Measurements from ENCODE around the gene CHRM4.

Gene CHRM4

DNA sequence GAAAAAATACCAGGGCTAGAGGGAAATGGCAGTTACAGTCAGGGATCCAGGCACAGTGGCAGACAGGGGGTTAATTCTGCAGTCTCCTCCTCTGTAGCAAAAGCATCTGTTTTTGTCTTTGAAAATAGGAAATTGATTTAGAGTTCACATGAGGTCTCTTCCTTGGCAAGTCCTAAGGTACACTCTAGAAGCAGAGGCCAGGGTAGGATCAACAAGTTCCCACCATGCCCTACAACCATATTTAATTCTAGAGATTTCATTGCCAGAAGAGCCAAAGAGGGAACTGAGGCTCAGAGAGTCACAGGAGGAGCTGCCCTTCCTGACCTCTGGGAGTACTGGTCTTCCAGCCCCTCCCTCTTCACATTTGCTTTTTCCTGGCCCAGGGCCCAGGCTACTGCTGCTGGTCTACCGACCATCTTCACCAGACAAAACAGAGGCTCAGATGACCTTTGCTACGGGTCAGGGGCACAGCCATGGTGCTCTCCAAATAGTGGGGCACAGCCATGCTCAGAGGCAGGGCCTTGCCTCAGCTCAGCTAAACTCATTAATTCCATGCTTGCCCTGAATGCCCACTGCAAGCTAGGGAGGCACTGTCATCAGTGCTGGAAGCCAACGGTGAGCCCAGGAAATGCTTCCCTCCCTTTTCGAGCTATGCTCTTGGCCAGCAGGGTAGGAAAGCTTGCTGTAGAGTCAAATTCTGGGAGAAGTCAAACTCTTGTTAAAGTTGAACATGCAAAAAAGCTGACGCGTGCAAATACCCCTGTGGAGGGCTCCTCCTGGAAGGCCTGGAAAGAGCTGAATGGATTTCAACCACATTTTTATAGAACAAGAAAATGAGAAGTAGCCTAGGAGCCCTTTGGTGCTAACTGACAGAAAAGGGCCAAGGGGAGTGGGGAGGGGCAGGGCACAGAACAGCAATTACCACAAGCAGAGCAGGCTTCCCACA lies 11.7 kb upstream of the CHRM4 start:
- no peak for DNase-seq (ENCODE audit: low read depth)

DNA sequence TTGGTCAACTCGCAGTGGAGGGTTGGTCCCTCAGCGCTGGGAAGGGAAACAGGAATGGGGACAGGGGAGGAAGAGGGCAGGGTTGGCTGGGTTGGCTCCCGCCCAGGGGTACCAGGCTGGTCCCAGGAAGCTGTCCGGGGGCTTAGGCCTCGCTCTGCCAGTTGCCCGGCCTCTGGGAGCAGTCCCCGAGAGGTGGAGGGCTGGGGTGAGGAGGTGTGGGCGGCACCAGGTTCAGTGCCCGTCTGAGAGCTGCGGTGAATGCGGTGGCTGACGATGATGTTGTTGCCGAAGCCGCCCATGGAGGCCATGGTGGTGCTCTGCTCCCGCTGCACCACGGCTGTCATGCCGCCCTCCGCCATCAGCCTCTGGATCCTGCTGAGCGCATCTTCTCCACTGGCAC lies 6.0 kb upstream of the CHRM4 start:
- DNase-seq (ENCODE audit: low read depth) = no peak

DNA sequence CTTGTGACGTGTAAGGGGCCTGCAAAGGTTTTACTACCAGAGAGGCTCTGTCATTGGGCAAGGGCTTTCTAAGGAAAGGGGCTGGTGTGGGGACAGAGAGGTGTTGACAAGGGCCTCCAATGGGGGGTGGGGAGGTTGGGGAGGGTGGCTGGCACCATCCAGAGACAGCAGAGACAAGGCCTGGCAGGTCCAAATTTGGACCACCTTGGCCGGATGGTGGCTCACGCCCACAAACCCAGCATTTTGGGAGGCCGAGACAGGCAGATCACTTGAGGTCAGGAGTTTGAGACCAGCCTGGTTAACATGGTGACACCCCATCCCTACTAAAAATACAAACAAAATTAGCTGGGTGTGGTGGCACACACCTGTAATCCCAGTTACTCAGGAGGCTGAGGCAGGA lies 2.2 kb upstream of the CHRM4 start:
- DNase-seq (ENCODE audit: low read depth) = no peak

DNA sequence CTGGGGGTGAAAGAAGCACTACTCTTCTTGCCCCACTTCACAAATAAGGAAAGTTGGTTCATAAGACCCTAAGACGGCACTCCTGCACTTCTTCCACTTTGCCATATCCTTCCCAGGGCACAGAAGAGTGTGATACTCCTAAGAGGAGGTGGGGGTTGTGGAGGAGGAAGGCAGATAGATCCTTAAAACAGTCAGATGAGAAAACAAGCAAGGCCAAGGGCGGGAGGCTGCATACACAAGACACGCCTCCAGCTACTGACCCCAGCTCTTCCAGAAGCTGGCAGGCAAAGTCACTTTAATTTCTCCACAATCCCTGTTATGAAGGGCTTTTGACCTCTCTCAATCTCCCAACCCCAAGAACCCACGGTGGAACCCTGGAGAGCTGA lies 1.6 kb upstream of the CHRM4 start:
- DNase-seq (ENCODE audit: low read depth) = no peak

DNA sequence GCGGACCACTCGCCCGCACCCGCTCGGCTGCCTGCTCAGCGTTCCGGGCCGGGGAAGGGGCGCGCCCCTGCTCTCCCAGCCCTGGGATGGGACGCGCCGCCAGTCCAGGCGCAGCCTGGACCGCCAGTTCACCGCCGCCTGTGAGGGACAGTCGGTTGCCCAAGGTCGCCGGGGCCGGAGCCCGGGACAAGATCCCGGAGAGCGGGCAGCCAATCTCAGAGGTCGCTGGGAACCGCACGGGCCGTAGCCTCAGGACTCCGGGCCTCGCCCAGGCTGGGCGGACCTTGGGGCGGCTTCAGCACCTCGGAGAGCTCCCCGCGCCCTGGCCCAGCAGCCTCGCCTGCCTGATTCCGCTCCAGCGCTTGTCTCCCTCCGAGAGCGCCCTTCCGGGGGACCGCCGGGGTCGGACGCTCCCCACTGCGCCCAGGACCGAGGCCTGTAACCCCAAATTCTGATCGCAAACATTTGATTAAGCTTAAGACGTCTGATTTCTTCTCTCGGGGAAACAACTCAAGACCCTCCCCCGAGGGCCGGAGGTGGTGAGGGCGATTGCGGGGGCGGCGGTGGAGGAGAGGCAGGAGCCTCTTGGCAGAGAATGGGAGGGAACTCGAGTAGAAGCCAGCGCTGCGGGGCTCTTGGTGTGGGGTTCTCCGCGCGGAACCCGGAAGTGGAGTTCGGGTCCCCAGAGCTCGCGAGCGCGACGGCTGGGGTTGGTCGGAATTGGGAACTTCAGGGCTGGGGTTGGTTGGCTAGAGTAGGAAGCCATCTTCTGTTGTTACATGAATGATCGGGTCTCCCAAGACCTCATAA lies 1.1 kb upstream of the CHRM4 start:
- peak; percentile 59 for DNase-seq (ENCODE audit: low read depth)

DNA sequence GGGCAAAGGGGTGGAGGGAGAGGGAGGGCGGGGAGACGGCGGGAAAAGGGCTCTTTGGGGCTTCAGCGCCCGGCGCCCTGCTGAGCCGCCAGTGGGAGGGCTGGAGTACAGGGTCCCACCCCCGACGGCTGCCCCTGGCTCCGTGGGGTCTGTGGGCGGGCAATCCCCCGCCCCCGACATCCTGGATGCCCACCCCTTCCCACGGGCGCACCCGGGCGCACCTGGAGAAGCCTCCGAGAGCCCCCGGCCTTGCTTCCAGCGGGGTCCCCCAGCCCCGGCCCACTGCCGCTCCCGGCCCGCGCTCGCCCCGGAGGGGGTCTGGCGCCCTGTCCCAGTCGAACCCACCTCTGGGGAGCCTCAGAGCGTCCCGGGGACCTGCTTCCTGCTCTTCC lies 394 bp downstream of the CHRM4 start:
- DNase-seq (ENCODE audit: low read depth) = no peak

DNA sequence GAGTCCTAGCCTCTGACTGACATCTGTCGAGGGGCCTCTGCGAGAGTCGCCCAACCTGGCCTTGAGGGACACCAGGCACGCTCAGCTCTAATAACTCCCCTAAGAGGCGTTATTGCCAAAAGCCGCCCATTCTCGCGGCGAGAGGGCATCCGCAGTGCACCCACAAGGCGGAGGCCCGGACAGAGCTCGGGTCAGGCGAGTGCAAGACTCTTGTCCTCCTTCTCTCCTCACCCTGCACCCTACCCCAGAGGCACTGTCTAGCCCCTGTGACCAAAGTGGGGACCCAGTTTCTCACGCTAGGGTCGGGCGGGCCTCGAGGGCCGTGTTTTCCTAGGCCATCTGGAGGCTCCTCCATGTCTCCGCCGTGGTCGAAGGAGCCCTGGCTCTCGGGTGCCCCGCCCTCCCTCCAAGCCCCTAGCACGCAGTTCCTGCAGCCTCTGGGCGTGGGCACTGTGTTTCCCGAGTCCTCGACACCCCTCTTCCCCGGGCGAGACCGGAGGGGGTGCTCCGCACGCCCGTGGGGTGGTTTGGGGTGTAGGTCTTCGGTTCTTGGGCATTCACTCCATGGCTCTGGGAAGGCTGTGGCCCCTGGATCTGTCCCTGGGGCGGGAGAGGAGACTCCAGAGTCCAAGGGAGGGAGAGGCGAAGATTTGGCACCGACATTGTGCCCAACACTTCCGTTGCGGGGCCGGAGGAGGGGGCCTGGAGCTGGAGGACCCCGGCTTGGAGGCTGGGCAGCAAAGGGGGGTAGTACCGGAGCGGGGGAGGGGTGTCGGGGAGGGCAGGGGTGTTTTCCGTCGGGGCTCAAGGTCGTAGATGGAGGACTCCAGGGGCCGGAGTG lies 1.0 kb downstream of the CHRM4 start:
- no peak for DNase-seq (ENCODE audit: low read depth)

DNA sequence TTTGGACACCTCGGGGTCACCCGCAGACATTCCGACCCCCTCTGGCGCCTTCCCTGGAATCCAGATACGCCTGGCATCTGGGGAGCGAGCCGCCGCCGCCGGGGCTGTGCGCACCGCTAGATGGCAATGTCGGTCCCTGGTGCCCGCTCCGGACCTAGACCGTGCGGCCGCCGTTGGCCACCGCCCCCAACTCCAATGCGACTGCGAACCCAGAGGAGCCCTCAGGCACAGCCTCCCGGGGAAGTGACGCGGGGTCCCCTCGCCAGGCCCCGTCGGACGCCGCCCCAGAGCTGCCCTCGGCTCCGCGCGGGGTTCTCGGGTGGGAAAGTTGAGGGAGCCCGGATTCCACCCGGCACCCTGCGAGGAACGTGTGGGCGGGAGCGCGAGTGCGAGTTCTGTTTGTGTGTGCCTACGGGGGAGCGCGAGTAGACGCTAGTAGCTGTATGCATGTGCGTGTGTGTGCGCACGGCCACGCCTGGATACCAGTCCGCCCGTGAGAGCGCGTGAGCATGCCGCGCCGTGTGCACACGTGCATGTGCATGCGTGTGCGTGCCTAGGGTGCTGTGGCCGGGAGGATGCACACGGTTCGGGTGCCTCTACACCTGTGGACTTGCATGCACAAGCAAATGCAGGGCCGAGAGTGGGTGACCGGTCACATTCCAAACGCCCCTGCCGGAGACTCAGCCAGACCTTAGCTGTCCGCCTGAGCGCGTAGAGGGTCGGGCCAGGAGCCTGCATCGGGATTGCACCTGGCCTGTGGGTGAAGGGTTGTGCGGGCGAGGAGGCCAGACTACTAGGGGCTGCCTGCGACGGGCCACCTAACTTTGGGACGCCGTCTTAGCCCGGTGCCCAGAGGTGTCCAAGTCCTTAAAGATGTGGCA lies 1.9 kb downstream of the CHRM4 start:
- DNase-seq (ENCODE audit: low read depth) = no peak

DNA sequence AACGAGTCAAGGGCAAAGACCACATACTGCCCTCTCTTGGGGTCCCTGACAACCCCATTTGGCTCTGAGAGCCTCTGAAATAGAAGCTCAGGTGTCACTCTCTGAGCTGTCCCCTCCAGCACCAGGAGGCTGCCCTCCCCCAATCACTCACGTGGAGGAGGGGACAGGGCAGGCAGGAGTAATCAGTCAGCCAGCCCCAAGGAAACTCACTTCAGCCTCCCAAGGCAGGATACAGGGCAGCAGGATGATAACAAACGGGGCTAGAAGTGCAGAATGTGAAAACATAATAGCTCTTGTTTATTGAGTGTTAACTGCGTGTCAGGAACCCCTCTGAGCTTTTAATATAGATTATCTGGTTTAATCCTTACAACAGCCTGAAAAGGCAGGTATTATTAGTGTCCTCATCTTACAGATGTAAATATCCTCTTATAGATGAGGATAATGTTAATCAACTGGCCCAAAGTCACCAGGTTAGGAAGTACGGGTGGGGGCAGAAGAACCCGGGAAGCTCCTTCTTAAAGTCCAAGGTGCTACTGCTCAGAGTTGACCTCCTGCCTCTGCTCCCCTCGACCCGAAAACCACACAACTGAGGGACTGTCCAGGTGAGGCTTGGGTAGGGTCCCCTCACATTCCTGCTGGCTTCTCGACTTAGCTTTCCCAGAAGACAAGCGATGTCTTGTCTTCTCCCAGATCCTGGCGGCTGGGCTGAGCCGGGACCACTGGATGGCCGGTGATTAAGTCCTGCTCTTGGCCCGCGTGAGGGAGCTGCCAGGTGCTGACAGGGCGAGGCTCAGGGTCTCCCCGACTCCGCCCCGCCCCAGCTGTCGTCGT lies 2.7 kb downstream of the CHRM4 start:
- no peak for DNase-seq (ENCODE audit: low read depth)

DNA sequence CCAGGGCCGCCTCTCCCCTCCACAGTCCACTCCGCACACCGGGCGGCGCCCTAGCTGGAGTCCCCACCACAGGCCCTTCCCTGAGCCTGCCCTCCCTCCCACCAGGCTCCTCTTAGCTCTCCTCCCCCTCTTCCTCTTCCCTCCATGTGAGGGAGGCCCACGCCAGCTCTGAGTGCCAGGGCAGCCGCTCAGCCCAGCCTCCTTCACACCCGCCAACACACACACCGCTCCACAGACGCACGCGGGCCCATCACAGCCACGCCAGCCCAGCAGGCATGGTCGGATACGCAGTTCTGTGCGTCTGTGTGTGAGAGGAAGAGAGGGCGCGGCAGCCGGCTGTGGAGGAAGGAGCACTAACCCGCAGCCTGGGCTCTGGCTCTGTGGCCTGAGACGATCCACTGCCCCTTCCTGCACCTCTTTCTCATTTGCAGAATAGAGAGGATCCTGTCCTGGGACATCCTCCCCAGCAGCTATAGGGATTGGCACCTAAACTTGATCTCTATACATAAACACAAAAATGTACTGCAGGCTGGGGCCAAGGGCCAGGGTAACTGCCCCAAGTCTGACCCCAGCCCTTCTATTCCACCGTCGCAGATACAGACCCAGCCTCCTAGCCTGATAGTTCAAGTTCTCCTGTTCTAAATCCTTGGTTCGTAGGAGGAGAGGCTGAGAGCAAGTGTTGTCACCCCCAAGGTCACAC lies 3.5 kb downstream of the CHRM4 start:
- no peak for DNase-seq (ENCODE audit: low read depth)

DNA sequence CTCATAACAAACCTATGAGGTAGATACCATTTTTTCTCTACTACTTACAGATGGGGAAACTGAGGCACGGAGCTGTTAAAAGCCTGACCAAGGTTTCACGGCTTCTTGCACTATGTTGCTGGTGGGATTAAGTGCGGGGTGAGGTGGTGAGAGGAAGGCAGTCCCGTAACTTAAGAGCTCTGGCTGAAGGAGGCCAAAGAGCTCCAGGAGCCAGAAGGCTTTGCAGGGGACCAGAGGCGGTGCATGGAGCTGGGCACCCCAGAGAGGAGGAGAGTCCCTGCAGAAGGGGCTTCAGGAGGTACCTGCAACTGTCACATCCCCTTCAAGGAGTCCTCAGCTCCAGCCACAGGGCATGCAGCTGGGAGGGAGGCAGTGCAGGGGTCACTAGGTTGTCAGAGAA lies 4.1 kb downstream of the CHRM4 start:
- DNase-seq (ENCODE audit: low read depth) = no peak

DNA sequence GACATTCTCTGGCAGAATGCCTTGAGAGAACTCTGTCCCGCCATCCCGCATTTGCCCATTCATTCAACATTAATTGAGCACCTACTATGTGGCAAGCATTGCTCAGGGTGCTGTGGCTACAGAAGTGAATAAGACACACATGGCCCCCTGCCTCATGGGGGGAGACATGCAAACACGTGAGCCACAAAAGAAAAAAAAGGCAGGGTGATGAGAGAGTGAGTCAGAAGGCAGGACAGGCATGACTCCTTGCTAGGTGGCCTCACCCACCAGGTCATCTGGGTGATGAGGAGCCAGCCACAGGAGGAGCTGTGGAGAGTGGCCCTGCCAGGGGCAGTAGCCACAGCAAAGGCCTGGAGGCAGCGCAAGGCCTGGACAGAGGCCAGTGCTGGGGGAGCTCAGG lies 4.9 kb downstream of the CHRM4 start:
- DNase-seq (ENCODE audit: low read depth) = no peak

DNA sequence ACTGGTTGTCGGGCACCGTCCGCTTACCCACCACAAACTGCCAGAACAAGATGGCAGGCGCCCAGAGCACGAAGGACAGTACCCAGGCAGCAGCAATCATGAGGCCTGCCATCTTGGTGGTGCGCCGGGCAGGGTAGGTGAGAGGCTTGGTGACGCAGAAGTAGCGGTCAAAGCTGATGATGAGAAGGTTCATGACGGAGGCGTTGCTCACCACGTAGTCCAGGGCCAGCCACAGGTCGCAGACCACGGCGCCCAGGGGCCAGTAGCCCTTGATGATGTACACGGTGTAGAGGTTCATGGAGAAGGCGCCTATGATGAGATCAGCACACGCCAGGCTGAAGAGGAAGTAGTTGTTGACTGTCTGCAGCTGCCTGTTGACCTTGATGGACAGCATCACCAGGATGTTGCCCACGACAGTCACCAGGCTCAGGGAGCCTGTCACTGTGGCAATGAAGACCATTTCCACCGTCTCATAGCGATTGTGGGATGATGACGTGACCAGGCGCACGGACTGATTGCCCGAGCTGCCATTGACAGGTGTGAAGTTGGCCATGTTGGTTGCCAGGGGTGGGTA lies 5.5 kb downstream of the CHRM4 start:
- no peak for DNase-seq (ENCODE audit: low read depth)

DNA sequence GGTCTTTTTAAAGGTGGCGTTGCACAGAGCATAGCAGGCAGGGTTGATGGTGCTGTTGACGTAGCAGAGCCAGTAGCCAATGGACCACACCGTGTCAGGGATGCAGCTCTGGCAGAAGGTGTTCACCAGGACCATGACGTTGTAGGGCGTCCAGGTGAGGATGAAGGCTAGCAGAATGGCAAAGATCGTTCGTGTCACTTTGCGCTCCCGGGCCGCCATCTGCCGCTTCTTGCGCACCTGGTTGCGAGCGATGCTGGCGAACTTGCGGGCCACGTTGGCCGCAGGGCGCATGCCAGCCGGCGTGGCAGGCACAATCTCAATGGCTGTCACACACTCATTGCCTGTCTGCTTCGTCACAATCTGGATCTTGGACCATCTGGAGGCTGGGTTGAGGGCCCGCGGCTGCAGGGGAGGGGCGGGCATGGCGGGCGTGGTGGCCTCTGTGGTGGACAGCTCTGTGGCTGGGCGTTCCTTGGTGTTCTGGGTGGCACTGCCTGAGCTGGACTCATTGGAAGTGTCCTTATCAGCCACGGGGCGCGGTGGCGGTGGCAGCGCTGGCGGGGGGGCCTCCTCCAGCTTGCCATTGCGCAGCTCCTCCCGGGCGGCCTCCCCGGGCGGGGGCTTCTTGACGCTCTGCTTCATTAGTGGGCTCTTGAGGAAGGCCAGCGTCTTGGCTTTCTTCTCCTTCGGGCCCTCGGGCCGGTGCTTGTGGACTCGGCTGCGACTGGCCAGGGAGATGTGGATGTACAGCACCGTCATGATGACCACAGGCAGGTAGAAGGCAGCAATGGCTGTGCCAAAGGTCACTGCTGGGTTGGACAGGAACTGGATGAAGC lies 6.2 kb downstream of the CHRM4 start:
- DNase-seq (ENCODE audit: low read depth) = no peak

DNA sequence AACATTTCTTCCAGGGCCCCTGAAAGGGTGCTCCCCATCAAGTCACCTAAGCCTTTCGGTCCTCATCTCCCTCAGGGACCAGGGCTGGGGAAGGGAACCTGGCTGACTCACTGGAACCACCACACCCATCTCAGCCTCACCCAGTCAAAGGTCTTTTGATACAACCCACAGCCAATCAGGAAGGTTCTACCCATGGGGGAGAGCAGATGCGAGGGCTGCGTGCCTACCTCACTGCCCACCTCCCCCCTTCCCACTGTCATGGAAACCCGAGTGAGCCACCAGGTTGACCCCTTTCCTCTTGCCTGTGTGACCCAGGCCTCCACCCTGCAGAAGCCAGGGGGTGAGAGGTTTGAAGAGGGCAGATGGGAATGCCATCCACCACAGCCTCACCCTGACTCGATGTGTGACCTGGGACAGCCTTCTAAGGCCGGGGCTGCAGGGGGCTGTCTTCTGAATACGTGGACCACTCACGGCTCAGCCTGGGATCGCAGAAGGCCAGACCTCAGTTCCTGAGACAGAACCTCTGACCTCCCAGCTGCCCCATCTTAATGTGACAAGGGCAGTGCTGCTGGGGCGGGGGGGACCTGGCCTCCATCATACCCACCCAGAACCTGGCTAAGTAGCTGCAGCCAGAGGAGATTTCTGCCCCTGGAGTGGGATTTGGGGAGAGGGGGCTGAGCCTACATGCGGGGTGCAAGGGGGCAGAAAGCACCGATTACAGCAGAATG lies 7.4 kb downstream of the CHRM4 start:
- no peak for DNase-seq (ENCODE audit: low read depth)

DNA sequence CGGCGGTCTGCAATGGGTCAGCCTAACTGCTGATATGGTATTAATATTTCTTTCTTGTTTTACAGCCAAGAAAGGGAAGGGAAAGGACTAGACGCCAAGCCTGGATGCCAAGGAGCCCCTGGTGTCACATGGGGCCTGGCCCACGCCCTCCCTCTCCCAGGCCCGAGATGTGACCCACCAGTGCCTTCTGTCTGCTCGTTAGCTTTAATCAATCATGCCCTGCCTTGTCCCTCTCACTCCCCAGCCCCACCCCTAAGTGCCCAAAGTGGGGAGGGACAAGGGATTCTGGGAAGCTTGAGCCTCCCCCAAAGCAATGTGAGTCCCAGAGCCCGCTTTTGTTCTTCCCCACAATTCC lies 8.2 kb downstream of the CHRM4 start:
- DNase-seq (ENCODE audit: low read depth) = no peak

DNA sequence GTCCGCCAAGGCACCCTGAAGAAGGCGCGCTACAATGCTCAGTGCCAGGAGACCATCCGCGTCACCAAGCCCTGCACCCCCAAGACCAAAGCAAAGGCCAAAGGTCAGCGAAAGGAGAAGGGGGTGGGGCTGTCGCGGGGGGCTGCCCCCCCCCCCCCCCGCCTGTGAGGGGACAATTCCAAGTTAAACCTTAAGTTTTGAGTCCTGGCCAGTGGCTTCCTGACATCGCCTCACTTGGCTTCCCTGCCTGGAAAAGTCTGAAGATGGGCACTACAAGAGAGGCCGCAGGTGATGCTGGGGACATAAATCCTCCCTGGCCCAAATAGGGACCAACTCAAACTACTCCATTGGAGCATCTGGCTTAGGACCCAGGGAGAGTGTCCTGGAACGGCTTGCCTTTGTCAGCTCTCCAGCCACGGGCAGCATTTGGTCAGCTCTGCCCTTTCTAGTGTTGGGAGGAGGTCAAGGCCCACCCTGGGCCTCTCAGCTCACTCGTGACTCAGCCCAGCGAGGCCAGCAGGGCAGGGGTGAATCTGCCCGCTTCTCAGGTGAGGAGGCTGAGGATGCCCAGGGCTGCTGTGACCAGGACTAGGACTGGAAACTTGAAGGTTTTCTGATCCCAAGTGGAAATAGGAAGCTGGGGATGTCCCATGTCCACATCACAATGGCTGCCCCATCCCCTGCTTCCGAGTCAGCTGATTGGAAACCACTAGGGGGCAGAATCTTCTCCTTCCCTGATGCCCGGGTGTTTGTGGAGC lies 8.8 kb downstream of the CHRM4 start:
- DNase-seq (ENCODE audit: low read depth) = no peak

Measured in activated T-cell treated with anti-CD3 and anti-CD28 coated beads for 1 hour (primary cell).